Measurements from ENCODE around the gene RNASEH2B. TPM values are rescaled to one million over a fixed set of nuclear protein-coding genes. Genes with fewer than 3 reads are reported as not detected.

RNASEH2B gene
- total RNA-seq (349 TPM), polyA plus RNA-seq (187 TPM)
- long read RNA-seq, donor 1, full-length matches to known transcripts: 14 of 14 reads
- long read RNA-seq, donor 1, partial matches to known transcripts: 0 of 14 reads
- long read RNA-seq, donor 1, other reads (novel, unspliced or antisense): 0 of 14 reads
- long read RNA-seq, donor 2: 0 reads
- long read RNA-seq, donor 3, full-length matches to known transcripts: 153 of 249 reads
- long read RNA-seq, donor 3, partial matches to known transcripts: 96 of 249 reads
- long read RNA-seq, donor 3, other reads (novel, unspliced or antisense): 0 of 249 reads
- long read RNA-seq, donor 4, full-length matches to known transcripts: 35 of 52 reads
- long read RNA-seq, donor 4, partial matches to known transcripts: 17 of 52 reads
- long read RNA-seq, donor 4, other reads (novel, unspliced or antisense): 0 of 52 reads
- long read RNA-seq, donor 5, full-length matches to known transcripts: 121 of 213 reads
- long read RNA-seq, donor 5, partial matches to known transcripts: 87 of 213 reads
- long read RNA-seq, donor 5, other reads (novel, unspliced or antisense): 5 of 213 reads
- long read RNA-seq, donor 6, full-length matches to known transcripts: 75 of 75 reads
- long read RNA-seq, donor 6, partial matches to known transcripts: 0 of 75 reads
- long read RNA-seq, donor 6, other reads (novel, unspliced or antisense): 0 of 75 reads
- long read RNA-seq, donor 7, full-length matches to known transcripts: 84 of 126 reads
- long read RNA-seq, donor 7, partial matches to known transcripts: 42 of 126 reads
- long read RNA-seq, donor 7, other reads (novel, unspliced or antisense): 0 of 126 reads
- long read RNA-seq, donor 8, full-length matches to known transcripts: 31 of 31 reads
- long read RNA-seq, donor 8, partial matches to known transcripts: 0 of 31 reads
- long read RNA-seq, donor 8, other reads (novel, unspliced or antisense): 0 of 31 reads
- long read RNA-seq, donor 9, full-length matches to known transcripts: 68 of 80 reads
- long read RNA-seq, donor 9, partial matches to known transcripts: 12 of 80 reads
- long read RNA-seq, donor 9, other reads (novel, unspliced or antisense): 0 of 80 reads
- long read RNA-seq, donor 10, full-length matches to known transcripts: 75 of 96 reads
- long read RNA-seq, donor 10, partial matches to known transcripts: 21 of 96 reads
- long read RNA-seq, donor 10, other reads (novel, unspliced or antisense): 0 of 96 reads

GRCh38 chr13:50909605-50910484, at the start of gene RNASEH2B:
TSS of gene RNASEH2B (plus strand) at chr13:50909791. CDS start at chr13:50910077, 286 bp downstream.
- DNase-seq (ENCODE audit: low read depth in 6 of 9, low spot score in 9 of 9): peak in 7 of 9 donors; percentile 60 to 88 (median 73)
- H3K27ac ChIP-seq (ENCODE audit: low read depth in 1 of 2, low read length in 1 of 2): peak within 1 kb of the TSS; percentile 96 to 98
- H3K27me3 ChIP-seq (ENCODE audit: control insufficient read depth in 2 of 2, insufficient read depth in 1 of 2, low read length in 1 of 2): no peaks in the 10 kb centered on the region
- WGBS: under 1% methylated on average over 107 of the region's 107 CpGs
- H3K4me3 ChIP-seq (ENCODE audit: low read length in 2 of 2): peak within 1 kb of the TSS; percentile 79 to 97
- H3K36me3 ChIP-seq (ENCODE audit: control insufficient read depth in 2 of 2, insufficient read depth in 2 of 2, low read length in 1 of 2): peaks cover 0 to 4% of the 10 kb centered on the region in 2 donors
- no peaks in the 10 kb centered on the region for H3K9me3 ChIP-seq (ENCODE audit: control insufficient read depth in 2 of 2, insufficient read depth in 1 of 2, low read length in 1 of 2)
- peaks cover 25 to 40% of the 10 kb centered on the region in 2 donors for H3K4me1 ChIP-seq (ENCODE audit: control insufficient read depth in 2 of 2, insufficient read depth in 2 of 2, low read length in 2 of 2)

- Histone ChIP-seq H3K9me3 (ENCODE audit: control insufficient read depth in 2 of 2, insufficient read depth in 1 of 2, low read length in 1 of 2) (no peaks in the 10 kb centered on the region), H3K27me3 (ENCODE audit: control insufficient read depth in 2 of 2, insufficient read depth in 1 of 2, low read length in 1 of 2) (no peaks in the 10 kb centered on the region), H3K27ac (ENCODE audit: low read depth in 1 of 2, low read length in 1 of 2) (peak overlapping the region; percentile 54 to 90), H3K36me3 (ENCODE audit: control insufficient read depth in 2 of 2, insufficient read depth in 2 of 2, low read length in 1 of 2) (no peaks in the 10 kb centered on the region), H3K4me1 (ENCODE audit: control insufficient read depth in 2 of 2, insufficient read depth in 2 of 2, low read length in 2 of 2) (peaks cover 11 to 33% of the 10 kb centered on the region in 2 donors), H3K4me3 (ENCODE audit: low read length in 2 of 2) (no peak overlapping the region)
- 41% methylated on average over 1 of the region's 1 CpG for WGBS
- peak in 2 of 9 donors; percentile 59 to 77 for DNase-seq (ENCODE audit: low read depth in 6 of 9, low spot score in 9 of 9)
Measured at GRCh38 chr13:50864492-50864891, 45.1 kb upstream of the RNASEH2B start.

GRCh38 chr13:50866817-50867636, 42.6 kb upstream of the RNASEH2B start:
- H3K27me3 ChIP-seq (ENCODE audit: control insufficient read depth in 2 of 2, insufficient read depth in 1 of 2, low read length in 1 of 2): no peaks in the 10 kb centered on the region
- peak overlapping the region in 1 of 2 donors; percentile 83 for H3K27ac ChIP-seq (ENCODE audit: low read depth in 1 of 2, low read length in 1 of 2)
- WGBS: 84% methylated on average over 2 of the region's 2 CpGs
- H3K36me3 ChIP-seq (ENCODE audit: control insufficient read depth in 2 of 2, insufficient read depth in 2 of 2, low read length in 1 of 2): no peaks in the 10 kb centered on the region
- H3K4me1 ChIP-seq (ENCODE audit: control insufficient read depth in 2 of 2, insufficient read depth in 2 of 2, low read length in 2 of 2): peaks cover 11 to 33% of the 10 kb centered on the region in 2 donors
- H3K9me3 ChIP-seq (ENCODE audit: control insufficient read depth in 2 of 2, insufficient read depth in 1 of 2, low read length in 1 of 2): no peaks in the 10 kb centered on the region
- no peak overlapping the region for H3K4me3 ChIP-seq (ENCODE audit: low read length in 2 of 2)
- DNase-seq (ENCODE audit: low read depth in 6 of 9, low spot score in 9 of 9): no peak

- Histone ChIP-seq H3K27ac (ENCODE audit: low read depth in 1 of 2, low read length in 1 of 2) (peak overlapping the region in 1 of 2 donors; percentile 83), H3K4me3 (ENCODE audit: low read length in 2 of 2) (no peak overlapping the region), H3K36me3 (ENCODE audit: control insufficient read depth in 2 of 2, insufficient read depth in 2 of 2, low read length in 1 of 2) (no peaks in the 10 kb centered on the region), H3K27me3 (ENCODE audit: control insufficient read depth in 2 of 2, insufficient read depth in 1 of 2, low read length in 1 of 2) (no peaks in the 10 kb centered on the region), H3K4me1 (ENCODE audit: control insufficient read depth in 2 of 2, insufficient read depth in 2 of 2, low read length in 2 of 2) (peaks cover 11 to 33% of the 10 kb centered on the region in 2 donors), H3K9me3 (ENCODE audit: control insufficient read depth in 2 of 2, insufficient read depth in 1 of 2, low read length in 1 of 2) (no peaks in the 10 kb centered on the region)
- 48% methylated on average over 3 of the region's 3 CpGs for WGBS
- peak in 1 of 9 donors; percentile 60 for DNase-seq (ENCODE audit: low read depth in 6 of 9, low spot score in 9 of 9)
Measured at GRCh38 chr13:50867637-50867945, 42.0 kb upstream of the RNASEH2B start.

GRCh38 chr13:50871405-50871804, 38.2 kb upstream of the RNASEH2B start:
- Histone ChIP-seq H3K27ac (ENCODE audit: low read depth in 1 of 2, low read length in 1 of 2) (no peak overlapping the region), H3K27me3 (ENCODE audit: control insufficient read depth in 2 of 2, insufficient read depth in 1 of 2, low read length in 1 of 2) (no peaks in the 10 kb centered on the region), H3K36me3 (ENCODE audit: control insufficient read depth in 2 of 2, insufficient read depth in 2 of 2, low read length in 1 of 2) (no peaks in the 10 kb centered on the region), H3K9me3 (ENCODE audit: control insufficient read depth in 2 of 2, insufficient read depth in 1 of 2, low read length in 1 of 2) (no peaks in the 10 kb centered on the region), H3K4me3 (ENCODE audit: low read length in 2 of 2) (no peak overlapping the region), H3K4me1 (ENCODE audit: control insufficient read depth in 2 of 2, insufficient read depth in 2 of 2, low read length in 2 of 2) (peaks cover 9 to 13% of the 10 kb centered on the region in 2 donors)
- WGBS: 98% methylated on average over 1 of the region's 1 CpG
- no peak for DNase-seq (ENCODE audit: low read depth in 6 of 9, low spot score in 9 of 9)

- DNase-seq (ENCODE audit: low read depth in 6 of 9, low spot score in 9 of 9): no peak
- no peaks in the 10 kb centered on the region for H3K36me3 ChIP-seq (ENCODE audit: control insufficient read depth in 2 of 2, insufficient read depth in 2 of 2, low read length in 1 of 2)
- no peaks in the 10 kb centered on the region for H3K9me3 ChIP-seq (ENCODE audit: control insufficient read depth in 2 of 2, insufficient read depth in 1 of 2, low read length in 1 of 2)
- WGBS: 99% methylated on average over 2 of the region's 2 CpGs
- no peaks in the 10 kb centered on the region for H3K27me3 ChIP-seq (ENCODE audit: control insufficient read depth in 2 of 2, insufficient read depth in 1 of 2, low read length in 1 of 2)
- peaks cover 0 to 4% of the 10 kb centered on the region in 2 donors for H3K4me1 ChIP-seq (ENCODE audit: control insufficient read depth in 2 of 2, insufficient read depth in 2 of 2, low read length in 2 of 2)
- no peak overlapping the region for H3K27ac ChIP-seq (ENCODE audit: low read depth in 1 of 2, low read length in 1 of 2)
- H3K4me3 ChIP-seq (ENCODE audit: low read length in 2 of 2): no peak overlapping the region
Measured at GRCh38 chr13:50873467-50873866, 36.1 kb upstream of the RNASEH2B start.

- H3K27me3 ChIP-seq (ENCODE audit: control insufficient read depth in 2 of 2, insufficient read depth in 1 of 2, low read length in 1 of 2): no peaks in the 10 kb centered on the region
- 98% methylated on average over 2 of the region's 2 CpGs for WGBS
- H3K27ac ChIP-seq (ENCODE audit: low read depth in 1 of 2, low read length in 1 of 2): no peak overlapping the region
- H3K36me3 ChIP-seq (ENCODE audit: control insufficient read depth in 2 of 2, insufficient read depth in 2 of 2, low read length in 1 of 2): no peaks in the 10 kb centered on the region
- DNase-seq (ENCODE audit: low read depth in 6 of 9, low spot score in 9 of 9): no peak
- peaks cover 0 to 4% of the 10 kb centered on the region in 2 donors for H3K4me1 ChIP-seq (ENCODE audit: control insufficient read depth in 2 of 2, insufficient read depth in 2 of 2, low read length in 2 of 2)
- no peak overlapping the region for H3K4me3 ChIP-seq (ENCODE audit: low read length in 2 of 2)
- H3K9me3 ChIP-seq (ENCODE audit: control insufficient read depth in 2 of 2, insufficient read depth in 1 of 2, low read length in 1 of 2): no peaks in the 10 kb centered on the region
Measured at GRCh38 chr13:50873991-50874390, 35.6 kb upstream of the RNASEH2B start.
